ENCODE data around the gene KRT85. TPM values are rescaled to one million over a fixed set of nuclear protein-coding genes. Genes with fewer than 3 reads are reported as not detected.

The KRT85 gene
- total and polyA plus RNA-seq, 2 of the 4 experiments (the other 2 are of a cell fraction): not detected

DNA sequence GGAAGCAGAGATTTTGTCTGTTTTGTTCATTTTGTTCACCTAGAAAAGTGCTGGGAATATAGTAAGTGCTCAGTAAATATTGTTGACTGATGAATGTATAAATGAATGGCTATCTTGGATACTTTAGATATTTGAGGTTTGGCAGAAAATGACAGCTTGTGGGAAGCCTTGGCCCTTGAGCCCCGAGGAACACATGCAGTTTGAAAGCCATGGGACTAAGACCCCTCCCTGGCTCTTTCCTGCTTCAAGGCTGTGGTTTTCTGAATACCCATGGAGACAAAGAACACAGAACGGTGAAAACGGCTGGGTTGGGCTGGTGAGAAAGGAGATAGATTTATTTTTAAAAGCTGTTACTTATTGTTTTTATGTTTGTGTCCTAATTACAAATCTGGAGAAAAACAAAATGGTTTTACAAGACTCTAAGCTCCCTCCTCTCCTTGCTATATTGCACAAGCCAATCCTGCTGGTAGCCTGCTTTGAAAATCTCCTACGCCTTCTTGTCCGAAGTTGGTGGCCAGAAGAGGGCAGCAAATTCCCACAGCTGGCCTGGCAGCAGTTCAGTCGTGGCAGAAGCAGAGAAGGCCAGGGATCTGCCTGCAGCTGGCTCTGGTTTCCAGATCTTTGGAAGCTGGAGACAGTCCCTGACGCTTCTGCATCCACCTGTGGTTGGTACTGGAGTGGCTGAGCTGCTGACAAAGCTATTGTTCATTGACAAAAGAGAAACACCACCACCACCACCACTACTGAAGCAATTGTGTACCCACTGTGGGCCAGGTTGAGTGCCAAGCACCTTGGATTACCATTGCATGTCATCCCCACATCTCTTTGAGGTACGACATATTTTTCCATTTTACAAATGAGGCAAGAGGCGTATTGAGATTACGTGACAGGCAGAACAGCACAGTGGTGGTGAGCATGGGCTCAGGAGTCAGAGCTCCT, 5.2 kb upstream of the KRT85 start:
- no peaks in the 10 kb centered on the region for H3K4me1 ChIP-seq (ENCODE audit: control insufficient read depth, insufficient read depth, low read length)
- ChIA-PET CTCF (interaction anchor here (0.7 to 4.1 kb wide), 13 partner anchors 11 to 512 kb away, joined by 3 to 41 read pairs (median 5); no protein-coding TSS in a partner anchor), POLR2A (ENCODE audit: unreplicated experiment) (no interaction called here)
- H2AK9ac ChIP-seq (replicated peaks; ENCODE audit: low read depth, low read length, poor library complexity): no peak overlapping the region
- H3K9me3 ChIP-seq (ENCODE audit: control insufficient read depth, insufficient read depth, low read length): no peaks in the 10 kb centered on the region
- no TSS peak for BruUV-seq (replicated peaks)
- DNase-seq (peak; percentile 81), ATAC-seq (ENCODE audit: low read depth) (peak; percentile 94)
- TF ChIP-seq CEBPB (IDR thresholded peaks at IDR 0.05; ENCODE audit: low read depth, low read length) (peak; percentile 91), RAD21 (IDR thresholded peaks at IDR 0.05; ENCODE audit: low read length) (peak; percentile 92), MAZ (IDR thresholded peaks at IDR 0.05; ENCODE audit: borderline replicate concordance, low read depth, low read length) (no peak), SMC3 (IDR thresholded peaks at IDR 0.05; ENCODE audit: low read depth, low read length) (peak; percentile 92)
- TF ChIP-seq, protein P1, sequence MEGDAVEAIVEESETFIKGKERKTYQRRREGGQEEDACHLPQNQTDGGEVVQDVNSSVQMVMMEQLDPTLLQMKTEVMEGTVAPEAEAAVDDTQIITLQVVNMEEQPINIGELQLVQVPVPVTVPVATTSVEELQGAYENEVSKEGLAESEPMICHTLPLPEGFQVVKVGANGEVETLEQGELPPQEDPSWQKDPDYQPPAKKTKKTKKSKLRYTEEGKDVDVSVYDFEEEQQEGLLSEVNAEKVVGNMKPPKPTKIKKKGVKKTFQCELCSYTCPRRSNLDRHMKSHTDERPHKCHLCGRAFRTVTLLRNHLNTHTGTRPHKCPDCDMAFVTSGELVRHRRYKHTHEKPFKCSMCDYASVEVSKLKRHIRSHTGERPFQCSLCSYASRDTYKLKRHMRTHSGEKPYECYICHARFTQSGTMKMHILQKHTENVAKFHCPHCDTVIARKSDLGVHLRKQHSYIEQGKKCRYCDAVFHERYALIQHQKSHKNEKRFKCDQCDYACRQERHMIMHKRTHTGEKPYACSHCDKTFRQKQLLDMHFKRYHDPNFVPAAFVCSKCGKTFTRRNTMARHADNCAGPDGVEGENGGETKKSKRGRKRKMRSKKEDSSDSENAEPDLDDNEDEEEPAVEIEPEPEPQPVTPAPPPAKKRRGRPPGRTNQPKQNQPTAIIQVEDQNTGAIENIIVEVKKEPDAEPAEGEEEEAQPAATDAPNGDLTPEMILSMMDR (conservative IDR thresholded peaks at IDR 0.05; ENCODE audit: low read depth, low read length): peak; percentile 93
- dilution Hi-C loops (cut with HindIII; ENCODE audit: low sequenced_read_pairs, unreplicated experiment): no loop called here
- no peak overlapping the region for H3K18ac ChIP-seq (ENCODE audit: low read depth, low read length)
- H3K4me2 ChIP-seq (ENCODE audit: low read depth, low read length): no peak overlapping the region
- no peak overlapping the region for H3K23ac ChIP-seq (ENCODE audit: low read depth, low read length)
- H3K36me3 ChIP-seq (ENCODE audit: control insufficient read depth, insufficient read depth, low read length): no peaks in the 10 kb centered on the region
- H4K20me1 ChIP-seq (ENCODE audit: insufficient read depth, low read length): no peaks in the 10 kb centered on the region
- H3K79me1 ChIP-seq (ENCODE audit: low read depth in 1 of 2, low read length in 2 of 2): no peaks in the 10 kb centered on the region
- no peak overlapping the region for H4K8ac ChIP-seq (ENCODE audit: low read depth in 2 of 2, low read length in 2 of 2)
- H3K14ac ChIP-seq (replicated peaks; ENCODE audit: low read depth, low read length): no peak overlapping the region
- H4K5ac ChIP-seq (ENCODE audit: low read depth, low read length): no peak overlapping the region
- no peak overlapping the region for H3K56ac ChIP-seq (ENCODE audit: extremely low read depth, insufficient read depth, low read length)
- WGBS, 2 experiments (ENCODE audit: extremely low coverage in 2 of 2, insufficient read length in 1 of 2): 30% methylated on average over 2 of the region's 10 CpGs; no CpG with 5 or more reads in 1 of the 2 experiments
- no peak overlapping the region for H2BK5ac ChIP-seq (ENCODE audit: low read depth, low read length, poor library complexity, severe bottlenecking)
- no peak overlapping the region for H2AK5ac ChIP-seq (ENCODE audit: low read depth, low read length)
- no peak overlapping the region for H3K9ac ChIP-seq (ENCODE audit: low read depth, low read length)
- intact Hi-C loops (cut with micrococcal nuclease): loop anchor here (1.0 to 5.0 kb wide), 5 partner anchors 135 to 610 kb away; no protein-coding TSS in a partner anchor
- H4K91ac ChIP-seq (ENCODE audit: insufficient read depth, low read depth, low read length): no peak overlapping the region
- H2AFZ ChIP-seq (replicated peaks; ENCODE audit: low read length, poor library complexity): peak overlapping the region; percentile 57
- H2BK120ac ChIP-seq (ENCODE audit: low read depth, low read length): no peak overlapping the region
- no peak overlapping the region for H3K4me3 ChIP-seq (ENCODE audit: insufficient read depth, low read depth, low read length)
- in situ Hi-C loops (cut with MboI; ENCODE audit: low sequenced_read_pairs): loop anchor here (5.0 to 10.0 kb wide), 2 partner anchors 505 to 612 kb away; no protein-coding TSS in a partner anchor
- no peak overlapping the region for H2BK20ac ChIP-seq (ENCODE audit: low read depth, low read length)
- no peak overlapping the region for H2BK15ac ChIP-seq (ENCODE audit: low read depth, low read length)
- no peak overlapping the region for H3K4ac ChIP-seq (ENCODE audit: low read depth, low read length)
- no peak overlapping the region for H3K27ac ChIP-seq (ENCODE audit: insufficient read depth, low read length)
- peaks cover 36% of the 10 kb centered on the region for H3K27me3 ChIP-seq (ENCODE audit: control insufficient read depth, insufficient read depth, low read length)
- H3K9me1 ChIP-seq (ENCODE audit: insufficient read depth, low read length): no peaks in the 10 kb centered on the region
